ENCODE measurements around the gene RHNO1.
"Not testable (repeated sequence)": the region's sequence is repeated elsewhere in the genome, so short reads cannot be mapped to it uniquely, and the experiment has no call there.

The RHNO1 gene

GRCh38 chr12:2860170-2860569, 16.9 kb upstream of the RHNO1 start:
- no peak for DNase-seq

GRCh38 chr12:2862876-2863275, 14.1 kb upstream of the RHNO1 start:
- DNase-seq, result no peak

- not testable (repeated sequence) for DNase-seq
These were observed 13.6 kb upstream of the RHNO1 start for GRCh38 chr12:2863402-2863801.

GRCh38 chr12:2864198-2864597, 12.8 kb upstream of the RHNO1 start:
- no peak for DNase-seq

GRCh38 chr12:2868986-2869632, 7.9 kb upstream of the RHNO1 start:
- not testable (repeated sequence) for DNase-seq

- no peak for DNase-seq
These were observed 484 bp upstream of the RHNO1 start for GRCh38 chr12:2876431-2877046.

- no peak for DNase-seq
These were observed 1.1 kb downstream of the RHNO1 start for GRCh38 chr12:2877953-2878732.

GRCh38 chr12:2879853-2880252, 2.8 kb downstream of the RHNO1 start:
- no peak for DNase-seq

GRCh38 chr12:2884810-2885209, 7.8 kb downstream of the RHNO1 start:
- DNase-seq, result no peak

- DNase-seq, result no peak
These were observed 9.9 kb downstream of the RHNO1 start for GRCh38 chr12:2886768-2887450.

- DNase-seq, result no peak
These were observed 13.0 kb downstream of the RHNO1 start for GRCh38 chr12:2890001-2890387.

GRCh38 chr12:2890388-2891239, 13.6 kb downstream of the RHNO1 start, which contains the start of gene TULP3:
TULP3 (plus strand) TSS chr12:2890891; CDS start chr12:2890948, 57 bp downstream.
- DNase-seq, result peak; percentile 95

GRCh38 chr12:2891240-2892053, 14.4 kb downstream of the RHNO1 start:
- DNase-seq, result peak; percentile 14

- no peak for DNase-seq
These were observed 15.2 kb downstream of the RHNO1 start for GRCh38 chr12:2892246-2892645.

- no peak for DNase-seq
These were observed 16.0 kb downstream of the RHNO1 start for GRCh38 chr12:2893007-2893406.

- DNase-seq, result no peak
These were observed 18.0 kb downstream of the RHNO1 start for GRCh38 chr12:2895051-2895451.

GRCh38 chr12:2895511-2895910, 18.5 kb downstream of the RHNO1 start:
- no peak for DNase-seq

- DNase-seq, result no peak
These were observed 20.4 kb downstream of the RHNO1 start for GRCh38 chr12:2897418-2897817.

GRCh38 chr12:2900642-2901041, 23.6 kb downstream of the RHNO1 start:
- DNase-seq, result no peak

- peak; percentile 24 for DNase-seq
These were observed 25.4 kb downstream of the RHNO1 start for GRCh38 chr12:2902272-2902880.

- DNase-seq, result no peak
These were observed 27.2 kb downstream of the RHNO1 start for GRCh38 chr12:2904260-2904659.
